GM19372 (cell line): ENCODE measurements around the gene TBC1D2B.
A peak's percentile ranks its signal among the peaks of the same experiment; 100 is the strongest.

Experiments
- ATAC-seq: cut with Tn5 transposase; IDR thresholded peaks from one replicate; pipeline ENCODE4 v1.9.1; 2021; ENCODE audit warnings: mild to moderate bottlenecking, low read depth, moderate library complexity; ENCODE audit not compliant: unreplicated experiment

Gene TBC1D2B

GRCh38 chr15:78098131-78098755, 20.7 kb upstream of the TBC1D2B start:
- no peak for ATAC-seq

DNA sequence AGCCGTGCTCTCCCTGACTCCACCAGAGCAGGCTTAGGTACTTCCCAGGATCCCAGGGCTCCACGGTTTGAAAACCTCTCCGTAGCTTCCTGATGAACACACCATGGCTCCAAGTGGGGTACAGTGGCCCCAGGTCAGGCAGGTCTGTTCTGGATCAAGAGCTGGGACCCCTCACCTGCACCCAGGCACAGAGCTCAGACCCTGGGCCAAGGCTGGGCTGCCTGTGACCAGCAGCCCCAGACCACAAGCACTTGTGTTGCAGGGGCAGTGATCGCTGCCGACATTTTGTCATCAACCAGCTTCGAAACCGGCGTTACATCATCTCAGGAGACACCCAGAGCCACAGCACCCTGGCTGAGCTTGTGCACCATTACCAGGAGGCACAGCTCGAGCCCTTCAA, 20.2 kb upstream of the TBC1D2B start:
- ATAC-seq: no peak

GRCh38 chr15:78093242-78094020, 15.9 kb upstream of the TBC1D2B start:
- ATAC-seq: no peak

- no peak for ATAC-seq
Measured at GRCh38 chr15:78092261-78093041, 14.9 kb upstream of the TBC1D2B start, which contains the start of gene SH2D7. Gene SH2D7, plus strand, starts transcription at chr15:78092561. Its CDS starts 24 bp downstream, at chr15:78092585.

DNA sequence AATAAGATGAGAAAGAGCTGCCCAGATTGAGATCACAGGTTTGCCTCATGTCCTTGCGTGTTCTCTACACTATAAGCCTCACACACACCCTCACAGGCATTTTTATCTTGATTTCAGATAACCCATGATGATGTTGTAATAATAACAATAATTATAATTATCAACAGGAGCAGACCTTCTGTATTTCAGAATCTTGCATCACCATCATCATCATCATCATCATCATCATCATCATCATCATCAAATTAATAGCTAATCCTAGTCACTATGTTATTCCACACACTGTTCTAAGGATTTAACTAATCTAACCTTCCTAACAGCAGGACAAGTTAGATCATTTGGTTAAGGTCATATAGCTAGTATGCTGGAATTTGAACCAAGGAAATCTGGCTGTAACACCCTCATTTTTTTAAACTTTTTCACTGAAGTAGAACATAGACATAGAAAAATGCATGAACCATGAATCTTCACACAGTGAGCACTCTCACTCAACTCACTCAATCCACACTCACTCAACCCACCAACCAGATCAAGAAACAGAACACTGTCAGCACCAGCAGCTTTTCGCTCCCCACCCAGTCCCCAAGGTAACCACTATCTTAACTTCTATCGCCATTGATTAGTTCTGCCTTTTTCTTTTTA, 13.0 kb upstream of the TBC1D2B start:
- ATAC-seq: no peak

GRCh38 chr15:78088773-78089080, 11.2 kb upstream of the TBC1D2B start:
- no peak for ATAC-seq

- peak; percentile 79 for ATAC-seq
Measured at GRCh38 chr15:78087951-78088772, 10.7 kb upstream of the TBC1D2B start.

DNA sequence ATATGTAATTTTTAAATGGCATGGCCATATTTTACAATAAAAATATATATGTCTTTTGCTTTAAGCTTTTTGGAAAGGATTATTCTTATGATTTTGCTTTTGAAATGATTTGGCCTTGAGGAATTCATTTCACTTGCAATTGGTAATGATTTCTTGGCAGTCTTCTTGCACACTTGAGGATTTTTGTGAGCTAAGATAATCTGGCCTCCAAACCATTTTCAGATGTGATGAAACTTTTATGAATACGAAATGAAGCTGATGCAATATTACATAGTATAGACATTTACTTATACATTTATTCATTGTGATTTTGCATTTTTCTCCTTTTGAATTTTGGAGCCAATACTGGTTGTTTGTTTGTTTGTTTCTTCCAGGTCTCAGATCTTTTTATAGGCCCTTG, 8.4 kb upstream of the TBC1D2B start:
- ATAC-seq: no peak

GRCh38 chr15:78084449-78084750, 6.9 kb upstream of the TBC1D2B start:
- no peak for ATAC-seq

DNA sequence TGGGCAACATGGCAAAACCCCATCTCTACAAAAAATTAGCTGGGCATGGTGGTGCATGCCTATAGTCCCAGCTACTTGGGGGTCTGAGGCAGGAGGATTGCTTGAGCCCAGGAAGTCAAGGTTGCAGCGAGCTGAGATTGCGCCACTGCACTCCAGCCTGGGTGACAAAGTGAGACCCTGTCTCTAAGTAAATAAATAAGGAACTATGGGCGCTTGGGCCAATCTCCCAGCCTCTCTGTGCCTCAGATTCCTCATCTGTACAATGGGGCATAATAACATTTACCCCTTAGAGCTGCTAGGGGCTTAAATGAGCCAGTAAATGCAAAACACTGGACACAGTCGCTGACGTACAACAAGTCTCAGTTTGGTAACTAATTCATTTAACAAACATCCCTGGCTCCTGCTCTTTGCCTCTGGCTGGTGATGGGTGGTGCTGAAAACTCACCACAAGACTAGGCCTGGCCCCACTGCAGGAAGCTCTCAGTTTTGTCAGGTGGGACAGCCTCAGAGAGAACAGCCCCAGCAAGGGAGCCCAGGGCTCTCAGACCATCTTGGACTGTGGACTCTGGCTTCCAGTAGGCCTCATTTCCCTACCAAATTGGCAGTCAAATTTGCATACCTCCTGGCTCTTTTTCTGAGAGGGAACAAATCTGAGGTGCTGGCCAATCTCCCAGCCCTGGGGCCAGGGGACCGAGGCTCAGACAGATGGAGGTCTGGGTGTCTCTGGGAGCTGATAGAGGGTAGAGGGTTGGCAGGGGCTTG, 6.4 kb upstream of the TBC1D2B start:
- ATAC-seq: no peak

- no peak for ATAC-seq
Measured at GRCh38 chr15:78083186-78083585, 5.7 kb upstream of the TBC1D2B start.

- ATAC-seq: no peak
Measured at GRCh38 chr15:78082743-78083110, 5.2 kb upstream of the TBC1D2B start.

DNA sequence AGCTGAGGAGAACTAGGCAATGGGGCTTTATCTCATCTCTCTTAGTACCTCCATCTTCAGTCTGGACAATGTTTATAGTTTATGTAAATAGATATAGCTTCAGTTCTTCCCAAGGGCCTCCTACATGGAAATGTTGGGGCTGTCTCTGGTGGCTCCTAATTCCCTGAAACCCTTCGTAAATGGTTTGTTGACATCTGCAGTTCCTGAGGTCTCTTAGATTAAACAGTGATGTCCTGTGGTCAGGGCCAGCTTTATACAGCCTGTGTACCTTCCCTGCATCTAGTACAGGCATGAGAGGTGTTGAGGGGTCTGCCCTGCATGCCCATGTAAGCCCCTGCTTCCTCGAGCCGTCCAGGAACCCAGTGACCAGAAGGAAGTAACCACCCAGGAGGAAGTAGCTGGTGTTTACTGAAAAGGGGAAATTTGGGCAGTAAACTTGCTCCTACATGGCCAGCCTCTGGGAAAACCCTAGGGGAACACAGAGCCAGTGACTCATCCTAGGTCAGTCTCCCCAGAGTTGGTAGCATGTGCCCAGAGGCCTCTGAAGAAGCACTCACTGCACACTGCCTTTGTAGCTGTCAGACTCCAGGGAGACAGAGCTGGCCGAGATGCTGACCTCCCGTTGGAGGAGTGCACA, 4.7 kb upstream of the TBC1D2B start:
- no peak for ATAC-seq

DNA sequence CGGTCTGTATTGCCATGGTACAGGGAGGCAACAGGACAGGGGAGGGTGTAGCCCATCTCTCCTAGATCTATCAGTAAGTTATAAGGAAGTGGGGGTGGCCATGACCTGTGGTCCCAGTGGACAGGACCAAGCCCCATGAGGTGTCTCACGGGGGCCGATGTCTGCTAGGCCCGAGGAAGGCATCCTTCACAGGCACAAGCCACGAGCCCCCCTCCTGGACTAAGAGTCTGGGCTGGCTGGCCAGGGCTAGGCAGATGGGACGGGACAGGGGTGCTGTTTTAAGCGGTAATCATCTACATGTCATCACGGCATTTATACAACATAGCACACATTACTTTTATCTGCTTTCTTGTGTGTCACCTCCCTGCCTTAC, 2.6 kb upstream of the TBC1D2B start:
- ATAC-seq: no peak

- ATAC-seq: no peak
Measured at GRCh38 chr15:78079298-78080087, 2.0 kb upstream of the TBC1D2B start.

GRCh38 chr15:78077871-78078210, 330 bp upstream of the TBC1D2B start:
- ATAC-seq: no peak

GRCh38 chr15:78076231-78077052, 1.1 kb downstream of the TBC1D2B start:
- no peak for ATAC-seq
